Gastrocnemius medialis (tissue), 4 donors: ENCODE data around the gene IST1.

Experiments used
- POLR2A ChIP-seq, 2 donors: fragments of 450-650 bp; IDR thresholded peaks; one replicate each; pipeline ENCODE4 v1.6.1; 2017; ENCODE audit warnings: antibody characterized with exemption in 2 of 2, mild to moderate bottlenecking in 2 of 2, moderate library complexity in 2 of 2
- TF ChIP-seq, protein P1 (sequence below), 5 experiments: fragments of 450-650 bp in 3 of 5; fragments of 200-600 bp in 2 of 5; sonication (generic) in 2 of 5; IDR thresholded peaks in 4 of 5; conservative IDR thresholded peaks in 1 of 5; 1 replicate in 4 of 5; 2 replicates in 1 of 5; pipeline ENCODE4 v1.5.1; 2016 to 2019; ENCODE audit warnings: antibody characterized with exemption in 5 of 5, mild to moderate bottlenecking in 3 of 5, moderate library complexity in 3 of 5

- TF ChIP-seq, protein P1, sequence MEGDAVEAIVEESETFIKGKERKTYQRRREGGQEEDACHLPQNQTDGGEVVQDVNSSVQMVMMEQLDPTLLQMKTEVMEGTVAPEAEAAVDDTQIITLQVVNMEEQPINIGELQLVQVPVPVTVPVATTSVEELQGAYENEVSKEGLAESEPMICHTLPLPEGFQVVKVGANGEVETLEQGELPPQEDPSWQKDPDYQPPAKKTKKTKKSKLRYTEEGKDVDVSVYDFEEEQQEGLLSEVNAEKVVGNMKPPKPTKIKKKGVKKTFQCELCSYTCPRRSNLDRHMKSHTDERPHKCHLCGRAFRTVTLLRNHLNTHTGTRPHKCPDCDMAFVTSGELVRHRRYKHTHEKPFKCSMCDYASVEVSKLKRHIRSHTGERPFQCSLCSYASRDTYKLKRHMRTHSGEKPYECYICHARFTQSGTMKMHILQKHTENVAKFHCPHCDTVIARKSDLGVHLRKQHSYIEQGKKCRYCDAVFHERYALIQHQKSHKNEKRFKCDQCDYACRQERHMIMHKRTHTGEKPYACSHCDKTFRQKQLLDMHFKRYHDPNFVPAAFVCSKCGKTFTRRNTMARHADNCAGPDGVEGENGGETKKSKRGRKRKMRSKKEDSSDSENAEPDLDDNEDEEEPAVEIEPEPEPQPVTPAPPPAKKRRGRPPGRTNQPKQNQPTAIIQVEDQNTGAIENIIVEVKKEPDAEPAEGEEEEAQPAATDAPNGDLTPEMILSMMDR (IDR thresholded peaks at IDR 0.05 in 4 of 5, conservative IDR thresholded peaks at IDR 0.05 in 1 of 5) = no peak
- TF ChIP-seq POLR2A (IDR thresholded peaks at IDR 0.05) = no peak
These were observed 43.2 kb upstream of the IST1 start for GRCh38 chr16:71852158-71852557.
